Natural killer cell (primary cell): Measurements from ENCODE around the gene PKD2. TPM values are rescaled to one million over a fixed set of nuclear protein-coding genes. Genes with fewer than 3 reads are reported as not detected.
A peak's percentile ranks its signal among the peaks of the same experiment; 100 is the strongest.

Experiments
- ATAC-seq, 3 donors: fragments of 150-1000 bp in 2 of 3; fragments of 200-7000 bp in 1 of 3; cut with Tn5 transposase; 1 replicate in 1 of 3; 2 replicates in 2 of 3; pipeline ENCODE4 v1.10.0; 2021; ENCODE audit warnings: mild to moderate bottlenecking in 2 of 3, moderate library complexity in 2 of 3
- DNase-seq, 2 donors: peaks; one replicate each; pipeline versions ENCODE4 v3.0.0 to v3.0.0-alpha.2; 2013 to 2021; ENCODE audit warnings: mixed read lengths in 1 of 2
- H3K27ac ChIP-seq: one replicate; pipeline ENCODE4 v1.5.1; 2013; ENCODE audit warnings: mild to moderate bottlenecking, low read length
- H3K27me3 ChIP-seq: one replicate; pipeline ENCODE4 v1.6.1; 2013; ENCODE audit warnings: low read length; ENCODE audit not compliant: control insufficient read depth, insufficient read depth
- H3K36me3 ChIP-seq: one replicate; pipeline ENCODE4 v1.6.1; 2013; ENCODE audit warnings: low read length; ENCODE audit not compliant: control insufficient read depth, insufficient read depth
- H3K4me1 ChIP-seq: one replicate; pipeline ENCODE4 v1.6.1; 2013; ENCODE audit warnings: low read length; ENCODE audit not compliant: control insufficient read depth, insufficient read depth
- H3K4me3 ChIP-seq: one replicate; pipeline ENCODE4 v1.5.1; 2013; ENCODE audit warnings: low read length
- H3K9me3 ChIP-seq: one replicate; pipeline ENCODE4 v1.6.1; 2013; ENCODE audit warnings: low read length; ENCODE audit not compliant: control insufficient read depth, insufficient read depth
- H3K27ac Mint-ChIP-seq, 2 donors: one replicate each; pipeline ENCODE4 v1.8.0; 2022; ENCODE audit warnings: mild to moderate bottlenecking in 2 of 2, mixed read lengths in 2 of 2, moderate library complexity in 1 of 2
- H3K27me3 Mint-ChIP-seq, 2 donors: one replicate each; pipeline ENCODE4 v1.8.0; 2022; ENCODE audit warnings: low read depth in 2 of 2, mixed read lengths in 2 of 2
- H3K36me3 Mint-ChIP-seq: one replicate; pipeline ENCODE4 v1.8.0; 2022; ENCODE audit warnings: mixed read lengths
- H3K4me1 Mint-ChIP-seq, 2 donors: one replicate each; pipeline ENCODE4 v1.8.0; 2022; ENCODE audit warnings: mixed read lengths in 2 of 2
- H3K4me3 Mint-ChIP-seq: one replicate; pipeline ENCODE4 v1.8.0; 2022; ENCODE audit warnings: mild to moderate bottlenecking, moderate library complexity, mixed read lengths
- H3K9me3 Mint-ChIP-seq, 2 donors: one replicate each; pipeline ENCODE4 v1.8.0; 2022; ENCODE audit warnings: mixed read lengths in 2 of 2
- WGBS: methylation state at CpG from one replicate; pipeline ENCODE4 v1.1.7; 2013; ENCODE audit warnings: missing lambda C conversion rate; ENCODE audit not compliant: insufficient coverage; 5-methylcytosine and 5-hydroxymethylcytosine counted together
- intact Hi-C: fragments of 100-400 bp; cut with micrococcal nuclease; formaldehyde crosslinking; loops from one replicate; pipeline ENCODE4 v1.14.2; 2022
- total RNA-seq, 4 donors: library from RNA; stranded (reverse); fragments of 120-200 nt in 1 of 4; gene quantifications; one replicate each; pipeline versions ENCODE4 v1.2.3 to v1.2.4, GENCODE V29; 2013 to 2022
- TF ChIP-seq, protein P1 (sequence below): fragments of 200-600 bp; IDR thresholded peaks from one replicate; pipeline ENCODE4 v1.8.0; 2022; ENCODE audit warnings: antibody characterized with exemption

PKD2 gene
- total RNA-seq, 3 donors from 2014 or later (not counting 1 experiment from before 2014, with no cell fraction given) = 6.7 to 9.7 (median 7.8) TPM

DNA sequence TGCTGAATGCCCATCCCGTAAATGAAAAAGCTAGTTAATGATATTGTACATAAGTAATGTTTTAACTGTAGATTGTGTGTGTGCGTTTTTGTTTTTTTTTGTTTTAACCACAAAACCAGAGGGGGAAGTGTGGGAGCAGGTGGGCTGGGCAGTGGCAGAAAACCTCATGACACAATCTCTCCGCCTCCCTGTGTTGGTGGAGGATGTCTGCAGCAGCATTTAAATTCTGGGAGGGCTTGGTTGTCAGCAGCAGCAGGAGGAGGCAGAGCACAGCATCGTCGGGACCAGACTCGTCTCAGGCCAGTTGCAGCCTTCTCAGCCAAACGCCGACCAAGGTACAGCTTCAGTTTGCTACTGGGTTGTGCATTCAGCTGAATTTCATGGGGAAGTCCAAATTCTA is 32.0 kb upstream of the PKD2 start, which contains the start of gene SPP1:
SPP1 (plus strand) TSS at position 249 of the 400 bp plus-strand sequence. CDS start 1,182 bp downstream, outside the sequence.
- Mint-ChIP-seq H3K36me3 (no peaks in the 10 kb centered on the region), H3K4me3 (no peak within 1 kb of the TSS), H3K27me3 (peaks cover 30 to 41% of the 10 kb centered on the region in 2 donors), H3K4me1 (peaks cover 5 to 6% of the 10 kb centered on the region in 2 donors), H3K27ac (no peak within 1 kb of the TSS), H3K9me3 (no peaks in the 10 kb centered on the region)
- Histone ChIP-seq H3K4me1 (peaks cover 4% of the 10 kb centered on the region), H3K36me3 (no peaks in the 10 kb centered on the region), H3K4me3 (no peak within 1 kb of the TSS), H3K27ac (no peak within 1 kb of the TSS), H3K9me3 (no peaks in the 10 kb centered on the region), H3K27me3 (peaks cover 32% of the 10 kb centered on the region)
- DNase-seq (peak in 1 of 2 donors; percentile 27), ATAC-seq (peak in 1 of 3 donors; percentile 43)
- 0% methylated on average over 8 of the region's 8 CpGs for WGBS
- intact Hi-C loops = no loop called here
- TF ChIP-seq, protein P1, sequence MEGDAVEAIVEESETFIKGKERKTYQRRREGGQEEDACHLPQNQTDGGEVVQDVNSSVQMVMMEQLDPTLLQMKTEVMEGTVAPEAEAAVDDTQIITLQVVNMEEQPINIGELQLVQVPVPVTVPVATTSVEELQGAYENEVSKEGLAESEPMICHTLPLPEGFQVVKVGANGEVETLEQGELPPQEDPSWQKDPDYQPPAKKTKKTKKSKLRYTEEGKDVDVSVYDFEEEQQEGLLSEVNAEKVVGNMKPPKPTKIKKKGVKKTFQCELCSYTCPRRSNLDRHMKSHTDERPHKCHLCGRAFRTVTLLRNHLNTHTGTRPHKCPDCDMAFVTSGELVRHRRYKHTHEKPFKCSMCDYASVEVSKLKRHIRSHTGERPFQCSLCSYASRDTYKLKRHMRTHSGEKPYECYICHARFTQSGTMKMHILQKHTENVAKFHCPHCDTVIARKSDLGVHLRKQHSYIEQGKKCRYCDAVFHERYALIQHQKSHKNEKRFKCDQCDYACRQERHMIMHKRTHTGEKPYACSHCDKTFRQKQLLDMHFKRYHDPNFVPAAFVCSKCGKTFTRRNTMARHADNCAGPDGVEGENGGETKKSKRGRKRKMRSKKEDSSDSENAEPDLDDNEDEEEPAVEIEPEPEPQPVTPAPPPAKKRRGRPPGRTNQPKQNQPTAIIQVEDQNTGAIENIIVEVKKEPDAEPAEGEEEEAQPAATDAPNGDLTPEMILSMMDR = no peak

DNA sequence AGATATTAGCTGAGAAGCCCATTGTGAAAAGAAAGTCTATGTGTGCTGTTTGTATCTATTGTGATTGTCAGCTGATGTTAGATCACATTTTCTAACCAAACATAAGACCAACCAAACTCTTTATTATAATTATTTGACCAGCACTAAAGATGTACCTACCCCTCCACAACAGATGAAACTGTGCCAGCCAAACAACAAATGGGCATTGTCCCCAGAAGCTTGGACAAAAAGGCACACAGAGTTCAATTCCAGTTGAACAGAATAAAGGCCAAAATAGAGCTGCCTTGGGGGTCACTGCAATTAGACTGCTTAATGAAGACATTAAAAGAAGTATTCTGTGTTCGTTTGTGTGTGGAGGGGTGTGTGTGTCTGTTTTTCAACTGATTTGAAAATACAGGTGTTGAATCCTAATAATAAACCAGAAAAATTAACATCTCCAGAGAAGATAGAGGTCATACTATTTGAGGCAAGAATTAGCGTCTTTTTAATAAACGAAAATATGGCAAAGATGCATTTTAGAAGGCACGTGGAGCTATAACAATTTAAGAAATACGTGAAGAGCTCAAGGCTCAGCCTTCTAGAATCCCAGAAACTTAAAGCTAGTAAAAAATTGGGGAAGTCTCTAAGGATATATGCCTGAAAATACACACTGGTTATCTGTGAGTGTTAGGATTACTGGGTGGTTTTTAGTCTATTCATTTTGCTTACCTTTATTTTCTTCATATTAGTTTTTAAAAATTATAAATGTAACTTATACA is 29.7 kb upstream of the PKD2 start:
- Mint-ChIP-seq H3K36me3 (no peaks in the 10 kb centered on the region), H3K27ac (no peak overlapping the region), H3K9me3 (no peaks in the 10 kb centered on the region), H3K4me1 (peaks cover 5 to 6% of the 10 kb centered on the region in 2 donors), H3K27me3 (peaks cover 21 to 26% of the 10 kb centered on the region in 2 donors), H3K4me3 (no peak overlapping the region)
- TF ChIP-seq, protein P1 = no peak
- no peak overlapping the region for H3K4me3 ChIP-seq
- no peaks in the 10 kb centered on the region for H3K9me3 ChIP-seq
- ATAC-seq = no peak
- peaks cover 29% of the 10 kb centered on the region for H3K27me3 ChIP-seq
- no peaks in the 10 kb centered on the region for H3K36me3 ChIP-seq
- H3K4me1 ChIP-seq = peaks cover 4% of the 10 kb centered on the region
- WGBS = 92% methylated on average over 5 of the region's 5 CpGs
- DNase-seq = no peak
- H3K27ac ChIP-seq = no peak overlapping the region
- intact Hi-C loops = no loop called here

DNA sequence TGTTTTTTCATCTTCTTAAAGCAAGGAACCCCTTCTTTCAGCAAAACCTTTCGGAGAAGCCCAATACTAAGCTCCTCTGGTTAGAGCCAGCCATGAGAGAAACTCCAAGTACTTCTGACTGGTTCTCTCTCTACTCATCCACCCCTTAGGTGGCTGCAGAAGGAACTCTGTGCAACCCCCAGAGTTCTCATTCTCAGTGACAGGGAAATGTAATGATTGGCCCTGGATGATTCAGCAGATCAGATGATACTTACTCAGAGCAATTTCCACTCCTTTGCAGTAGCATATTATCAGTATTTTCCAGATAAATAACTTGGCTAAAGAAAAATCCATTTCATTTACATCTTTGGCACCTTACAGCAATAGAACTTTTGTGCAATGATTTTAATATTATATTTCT is 28.8 kb upstream of the PKD2 start:
- Mint-ChIP-seq H3K27ac (no peak overlapping the region), H3K27me3 (peaks cover 15 to 24% of the 10 kb centered on the region in 2 donors), H3K36me3 (no peaks in the 10 kb centered on the region), H3K9me3 (no peaks in the 10 kb centered on the region), H3K4me1 (peaks cover 5 to 6% of the 10 kb centered on the region in 2 donors), H3K4me3 (no peak overlapping the region)
- Histone ChIP-seq H3K9me3 (no peaks in the 10 kb centered on the region), H3K27me3 (peaks cover 25% of the 10 kb centered on the region), H3K4me1 (peaks cover 4% of the 10 kb centered on the region), H3K27ac (no peak overlapping the region), H3K4me3 (no peak overlapping the region), H3K36me3 (no peaks in the 10 kb centered on the region)
- no peak for DNase-seq
- TF ChIP-seq, protein P1 = no peak
- ATAC-seq = no peak
- intact Hi-C loops = no loop called here
- 90% methylated on average over 1 of the region's 1 CpG for WGBS
